K562 (cell line): ENCODE data around the gene SERGEF.

Experiments used
- BRCA1 ChIP-seq, 2 experiments: fragments of 450-650 bp in 1 of 2; sonication (generic) in 1 of 2; formaldehyde crosslinking in 1 of 2; IDR thresholded peaks; 2 replicates each; pipeline versions ENCODE4 v1.5.0 to v1.6.1; 2017 to 2020; ENCODE audit warnings: mild to moderate bottlenecking in 1 of 2, missing genetic modification reagents in 1 of 2
- BRD9 ChIP-seq: fragments of 450-650 bp; IDR thresholded peaks from 2 replicates; pipeline ENCODE4 v1.6.1; 2018; ENCODE audit warnings: low read depth; ENCODE audit not compliant: partially characterized antibody
- CTCF ChIP-seq, 3 experiments: IDR thresholded peaks in 2 of 3; conservative IDR thresholded peaks in 1 of 3; 2 replicates each; pipeline ENCODE4 v1.5.1; 2011 to 2012; ENCODE audit warnings: low read length in 3 of 3, mild to moderate bottlenecking in 3 of 3, control low read depth in 2 of 3, improper control_type of control experiment in 1 of 3, inconsistent platforms in 1 of 3, low read depth in 1 of 3, mixed read lengths in 1 of 3, moderate library complexity in 1 of 3; ENCODE audit not compliant: insufficient read depth in 2 of 3
- EZH2 ChIP-seq: IDR thresholded peaks from 2 replicates; pipeline ENCODE4 v1.6.1; 2012; ENCODE audit warnings: low read depth, mild to moderate bottlenecking, inconsistent platforms, low read length, borderline replicate concordance
- GTF2B ChIP-seq: IDR thresholded peaks from 2 replicates; pipeline ENCODE4 v1.6.1; 2011; ENCODE audit not compliant: insufficient read length; ENCODE audit errors: extremely low read depth
- HMBOX1 ChIP-seq: sonication (generic); IDR thresholded peaks from 2 replicates; pipeline ENCODE4 v1.6.1; 2016
- HNRNPL ChIP-seq: fragments of 200-400 bp; formaldehyde crosslinking; IDR thresholded peaks from 2 replicates; pipeline ENCODE4 v1.6.1; 2017; ENCODE audit warnings: low read depth, mild to moderate bottlenecking, low read length
- MYC ChIP-seq, 2 experiments: fragments of 250-450 bp in 1 of 2; sonication (Bioruptor Pico) in 1 of 2; IDR thresholded peaks; 2 replicates each; pipeline versions ENCODE4 v1.5.1 to v1.6.1; 2012 to 2021; ENCODE audit warnings: low read depth in 2 of 2, borderline replicate concordance in 1 of 2, improper control_type of control experiment in 1 of 2, low read length in 1 of 2, mild to moderate bottlenecking in 1 of 2, moderate library complexity in 1 of 2
- PYGO2 ChIP-seq: fragments of 450-650 bp; IDR thresholded peaks from 2 replicates; pipeline ENCODE4 v1.6.1; 2016; ENCODE audit warnings: mild to moderate bottlenecking, missing genetic modification characterization, moderate library complexity, missing compliant biosample characterization
- RAD21 ChIP-seq, 2 experiments: fragments of 250-450 bp in 1 of 2; fragments of 450-650 bp in 1 of 2; sonication (Bioruptor Pico) in 1 of 2; formaldehyde crosslinking in 1 of 2; IDR thresholded peaks in 1 of 2; conservative IDR thresholded peaks in 1 of 2; 2 replicates each; pipeline versions ENCODE4 v1.4.0 to v1.8.0; 2020 to 2022; ENCODE audit warnings: mild to moderate bottlenecking in 2 of 2, moderate library complexity in 1 of 2
- REST ChIP-seq, 2 experiments: fragments of 450-650 bp; formaldehyde crosslinking in 1 of 2; IDR thresholded peaks; 2 replicates each; pipeline versions ENCODE4 v1.4.0 to v1.6.1; 2014 to 2020; ENCODE audit warnings: mild to moderate bottlenecking in 2 of 2, borderline replicate concordance in 1 of 2, low read depth in 1 of 2
- ZNF354B ChIP-seq: fragments of 250-450 bp; sonication (Bioruptor Pico); IDR thresholded peaks from 2 replicates; pipeline ENCODE4 v1.4.0; 2020

GRCh38 chr11:17950644-17951043, 62.2 kb downstream of the SERGEF start:
- no peak for TF ChIP-seq GTF2B
- TF ChIP-seq EZH2: no peak
- no peak for TF ChIP-seq MYC (IDR thresholded peaks at IDR 0.05; ENCODE audit: low read depth, low read length)
- TF ChIP-seq MYC (CRISPR knock-in tag; IDR thresholded peaks at IDR 0.05; ENCODE audit: borderline replicate concordance, low read depth): no peak
- no peak for TF ChIP-seq RAD21 (CRISPR knock-in tag; conservative IDR thresholded peaks at IDR 0.05 in 1 of 2, IDR thresholded peaks at IDR 0.05 in 1 of 2)
- no peak for TF ChIP-seq BRCA1 (IDR thresholded peaks at IDR 0.05)
- no peak for TF ChIP-seq BRCA1 (CRISPR knock-in tag; IDR thresholded peaks at IDR 0.05)
- TF ChIP-seq BRD9: no peak
- TF ChIP-seq HNRNPL: no peak
- no peak for TF ChIP-seq CTCF (IDR thresholded peaks at IDR 0.05 in 2 of 3, conservative IDR thresholded peaks at IDR 0.05 in 1 of 3; ENCODE audit: insufficient read depth in 2 of 3, low read depth in 1 of 3, low read length in 3 of 3)
- no peak for TF ChIP-seq REST (IDR thresholded peaks at IDR 0.05; ENCODE audit: borderline replicate concordance)
- TF ChIP-seq REST (CRISPR knock-in tag; IDR thresholded peaks at IDR 0.05; ENCODE audit: low read depth): no peak
- TF ChIP-seq HMBOX1: no peak
- no peak for TF ChIP-seq PYGO2
- TF ChIP-seq ZNF354B (CRISPR knock-in tag): no peak
